Hematopoietic multipotent progenitor cell treated with erythropoietin and hydrocortisone succinate and interleukin-3 and kit ligand, for 8 days (in vitro differentiated cells): ENCODE data around the gene ZFPL1.

ENCODE experiments used
- DNase-seq: peaks from one replicate; pipeline ENCODE4 v3.0.0-alpha.2; 2015

The ZFPL1 gene

DNA sequence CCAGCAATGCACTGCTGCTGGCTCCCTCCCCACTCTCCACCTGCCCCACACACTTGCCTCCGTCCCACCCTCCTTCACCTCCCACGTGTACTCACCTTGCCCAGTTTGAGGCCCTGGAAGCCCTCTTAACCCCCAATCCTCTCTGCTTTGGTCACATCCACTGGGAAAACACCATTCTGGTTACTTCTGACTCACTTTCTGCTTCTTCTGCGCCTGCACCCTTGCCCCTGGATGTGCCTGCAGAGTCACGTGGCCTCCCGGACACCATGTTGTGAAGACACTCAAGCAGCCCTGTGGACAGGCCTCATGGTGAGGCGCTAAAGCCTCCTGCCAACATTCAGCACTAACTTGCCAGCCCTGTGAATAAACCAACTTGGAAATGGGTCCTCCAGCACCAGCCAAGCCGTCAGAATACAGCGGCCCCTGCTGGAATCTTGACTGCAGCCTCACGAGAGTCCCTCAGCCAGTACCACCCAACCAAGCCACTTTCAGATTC lies 23.1 kb upstream of the ZFPL1 start:
- peak; percentile 58 for DNase-seq

DNA sequence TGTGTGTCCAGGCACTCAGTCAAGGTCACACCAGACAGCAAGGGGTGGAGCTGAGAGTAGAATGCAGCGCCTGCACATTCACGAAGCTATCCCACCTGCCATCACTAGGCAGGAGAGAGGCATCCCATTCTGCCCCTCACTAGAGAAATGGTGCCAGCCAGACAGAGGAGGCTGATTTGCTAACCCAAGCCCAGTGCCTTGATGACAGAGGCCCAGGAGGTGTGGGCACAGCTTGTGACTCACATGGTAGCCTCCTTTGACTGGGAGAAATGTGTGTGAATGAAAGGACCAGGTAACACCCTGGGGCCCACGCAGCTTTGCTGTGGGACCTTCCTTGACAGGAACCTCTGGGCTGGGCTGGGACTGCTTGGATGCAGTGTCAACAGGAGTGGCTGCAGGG lies 20.5 kb upstream of the ZFPL1 start:
- no peak for DNase-seq

DNA sequence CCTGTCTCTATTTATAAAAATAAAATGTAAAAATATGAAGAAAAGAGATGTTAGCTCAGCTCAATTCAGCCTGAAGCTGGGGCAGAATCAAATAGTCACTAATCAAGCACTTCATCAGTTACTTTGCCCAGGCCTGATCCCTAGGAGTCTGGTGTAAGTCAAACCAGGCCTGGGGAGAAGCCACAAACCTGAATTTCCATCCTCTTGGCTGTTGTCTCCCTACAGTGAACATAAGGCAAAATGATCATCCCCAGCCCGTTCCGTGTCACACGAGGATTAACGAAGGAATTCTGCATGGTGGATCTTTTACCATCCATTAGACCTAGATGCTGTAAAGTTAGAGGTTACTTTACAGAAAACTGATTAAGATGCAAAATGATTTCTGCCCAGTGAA lies 19.2 kb upstream of the ZFPL1 start:
- DNase-seq: no peak

DNA sequence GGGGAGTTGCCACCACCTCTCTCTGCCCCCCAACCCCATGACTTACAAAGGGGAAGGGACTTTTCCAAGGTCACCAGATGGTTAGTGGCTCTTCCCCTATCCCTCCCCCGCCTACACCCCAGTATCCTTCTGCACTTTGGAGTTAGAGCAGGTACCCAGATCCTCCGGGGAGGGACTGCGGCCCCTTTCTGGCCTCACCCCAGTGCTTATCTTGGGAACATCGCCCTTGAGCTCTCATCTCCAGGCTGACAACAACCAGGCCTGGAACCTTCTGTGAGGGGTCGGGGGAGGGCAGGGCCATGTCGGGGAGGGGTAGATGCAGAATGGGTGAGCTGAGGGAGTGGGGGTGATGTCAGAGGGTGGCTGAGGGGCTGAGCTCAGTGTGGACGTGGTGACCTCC lies 18.2 kb upstream of the ZFPL1 start:
- no peak for DNase-seq

DNA sequence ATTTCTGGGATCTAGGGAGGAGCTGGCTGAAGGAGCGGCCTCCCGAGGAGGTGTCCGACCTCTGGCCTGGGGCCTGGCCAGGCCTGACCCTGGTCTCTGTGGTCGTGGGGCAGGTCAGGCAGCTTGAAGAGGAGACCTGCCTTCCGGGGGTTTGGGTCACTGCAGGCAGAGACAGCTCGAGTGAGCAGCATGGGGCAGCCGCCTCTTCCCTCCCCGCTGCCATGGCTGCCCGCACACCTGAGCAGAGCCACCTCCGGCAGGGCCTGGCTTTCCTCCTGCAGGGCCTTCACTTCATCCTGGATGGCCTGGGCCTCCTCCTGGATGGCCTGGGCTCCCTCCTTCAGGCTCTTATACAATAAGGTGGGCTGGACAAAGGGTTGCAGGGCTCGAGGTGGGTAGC lies 17.7 kb upstream of the ZFPL1 start:
- no peak for DNase-seq

DNA sequence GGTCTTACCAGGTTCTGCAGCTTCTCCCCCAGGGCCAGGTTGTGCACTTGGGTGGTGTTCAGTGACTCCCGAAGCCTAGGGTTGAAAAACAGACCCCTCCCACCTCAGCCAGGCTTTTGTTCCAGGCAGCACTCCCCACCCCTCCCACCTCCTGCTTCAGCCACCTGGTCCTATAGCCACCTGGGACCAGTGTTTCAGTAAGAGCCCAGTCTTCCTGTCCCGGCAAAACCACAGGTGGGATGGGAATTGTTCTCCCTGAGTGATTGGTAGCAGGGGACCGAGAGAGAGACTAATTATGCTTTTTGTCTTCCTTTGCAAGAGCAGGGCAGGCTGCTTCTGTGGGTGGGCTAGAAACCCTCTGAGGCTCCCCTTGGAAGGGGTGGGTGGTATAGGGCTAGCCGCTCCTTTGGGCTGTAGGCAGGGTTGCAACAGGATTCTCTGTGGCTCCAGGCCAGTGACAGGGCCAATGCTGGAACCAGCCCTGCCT lies 17.2 kb upstream of the ZFPL1 start:
- no peak for DNase-seq

DNA sequence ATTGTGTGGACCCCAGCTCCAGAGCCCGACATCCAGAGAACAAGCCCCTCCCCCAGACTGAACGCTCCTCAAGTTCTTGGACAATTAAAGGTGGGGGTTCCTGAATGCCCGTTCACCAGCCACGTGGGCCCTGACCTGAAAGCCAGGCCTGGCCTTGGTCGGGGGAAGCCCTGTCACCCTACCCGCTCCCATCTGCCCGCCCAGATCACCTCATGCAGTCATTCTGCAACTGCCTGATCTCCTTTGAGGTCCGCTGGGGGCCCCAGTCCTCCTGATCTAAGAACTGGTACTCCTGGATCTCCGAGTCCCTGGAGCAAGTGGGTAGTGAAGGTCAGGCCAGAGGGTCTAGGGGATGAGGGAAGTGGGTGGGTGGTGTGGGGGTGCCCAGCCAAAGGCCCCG lies 16.6 kb upstream of the ZFPL1 start:
- no peak for DNase-seq

DNA sequence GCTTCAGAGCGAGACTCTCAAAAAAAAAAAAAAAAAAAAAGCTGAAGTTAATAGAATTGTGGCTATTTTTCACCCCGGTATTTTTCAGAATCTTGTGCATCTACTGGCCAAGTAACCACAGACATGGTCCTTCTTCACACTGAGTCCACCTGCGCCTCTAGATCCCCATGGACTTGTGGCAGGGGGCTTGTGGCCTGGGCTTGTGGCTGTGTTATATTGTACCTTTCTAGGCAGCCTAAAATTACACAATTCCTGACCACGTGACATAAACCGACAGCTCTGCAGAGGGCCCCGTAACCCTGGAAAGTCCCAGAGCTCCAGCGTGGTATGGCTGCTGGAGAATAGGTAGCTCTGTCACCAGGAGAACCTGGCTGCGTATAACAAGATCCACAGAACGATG lies 14.8 kb upstream of the ZFPL1 start:
- no peak for DNase-seq

DNA sequence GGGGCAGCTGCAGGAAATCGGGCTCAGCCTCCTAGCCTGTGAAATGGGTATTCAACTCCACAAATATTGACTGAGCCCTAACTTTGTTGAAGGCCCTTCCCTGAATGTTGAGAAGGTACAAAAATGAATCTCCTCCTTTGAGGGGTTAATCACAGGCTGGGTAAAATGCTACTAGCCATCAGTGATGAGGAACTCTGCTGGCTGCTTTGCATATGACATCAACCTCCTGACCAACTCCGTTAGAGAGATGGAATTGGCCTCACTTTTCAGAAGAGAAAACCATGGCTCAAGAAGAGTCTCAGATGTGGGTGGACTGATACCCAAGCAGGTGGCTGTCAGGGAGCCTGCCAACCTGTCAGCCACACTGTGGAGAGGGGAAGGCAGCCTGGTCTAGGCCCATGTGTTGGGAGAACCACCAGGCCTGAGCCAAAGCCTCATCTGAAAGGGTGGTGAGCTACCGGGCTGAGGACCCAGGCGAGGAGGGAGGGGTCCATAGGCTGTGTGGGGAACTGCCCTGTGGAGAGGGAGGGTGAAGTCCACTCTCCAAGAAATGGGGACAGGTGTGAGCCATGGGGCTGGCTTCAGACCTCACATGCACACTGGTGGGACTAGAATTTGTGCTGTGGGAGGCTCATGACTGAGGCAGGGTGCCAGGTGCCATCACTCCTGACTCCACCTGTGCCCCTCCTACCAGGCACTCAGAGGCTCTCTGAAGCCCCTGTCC lies 12.0 kb upstream of the ZFPL1 start:
- no peak for DNase-seq

DNA sequence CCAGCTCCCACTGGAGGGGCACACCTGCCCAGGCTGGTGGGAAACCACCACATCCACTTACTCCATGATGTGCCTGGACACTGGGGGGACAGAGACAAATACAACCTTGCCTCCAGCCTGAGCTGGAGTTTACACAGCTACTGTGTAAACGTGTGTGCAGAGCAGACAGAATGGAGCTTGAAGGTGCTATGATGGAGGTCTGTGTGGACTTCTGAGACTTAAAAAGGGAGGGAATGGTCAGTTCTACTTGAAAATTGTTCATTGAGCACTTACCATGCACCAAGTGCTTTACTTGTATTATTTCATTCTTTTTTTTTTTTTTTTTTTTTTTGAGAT lies 11.4 kb upstream of the ZFPL1 start:
- DNase-seq: no peak

DNA sequence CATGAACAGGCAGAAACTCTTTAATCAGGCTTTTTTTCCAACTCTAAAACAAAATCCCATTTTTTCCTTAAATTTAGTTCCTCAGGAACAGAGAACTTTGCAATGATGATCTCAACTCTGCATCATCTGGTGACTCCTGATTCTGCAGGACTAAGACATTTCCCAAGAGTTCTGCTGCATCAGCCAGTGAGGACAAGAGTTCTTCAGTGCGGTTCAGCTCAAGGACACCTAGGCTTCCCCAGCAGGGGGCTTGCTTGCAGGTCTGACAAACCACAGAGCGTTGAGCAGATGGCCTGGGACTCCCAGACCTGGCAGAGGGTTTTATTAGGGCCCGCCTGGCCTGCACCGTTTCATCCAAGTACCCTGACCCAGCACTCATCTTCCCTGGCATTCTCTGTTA lies 6.6 kb upstream of the ZFPL1 start:
- no peak for DNase-seq

DNA sequence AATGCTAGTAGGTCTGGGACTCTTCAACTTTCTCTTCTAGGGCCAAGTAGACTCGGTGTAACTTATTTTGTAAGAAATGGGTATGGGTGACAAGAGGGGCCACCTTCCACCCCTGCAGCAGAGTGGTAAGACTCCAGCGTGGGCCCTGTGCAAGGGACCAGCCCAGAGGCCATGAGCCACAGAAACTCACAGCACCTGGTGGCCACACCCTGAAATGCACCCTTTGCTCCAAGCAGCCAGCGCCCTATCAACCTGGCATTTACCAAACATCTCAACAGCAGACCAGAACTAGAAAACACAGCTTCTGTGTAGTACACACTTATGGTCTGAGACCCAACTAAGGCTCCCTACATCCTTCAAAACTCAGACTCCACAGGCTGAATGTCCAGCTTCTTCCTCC lies 5.9 kb upstream of the ZFPL1 start:
- peak; percentile 60 for DNase-seq

DNA sequence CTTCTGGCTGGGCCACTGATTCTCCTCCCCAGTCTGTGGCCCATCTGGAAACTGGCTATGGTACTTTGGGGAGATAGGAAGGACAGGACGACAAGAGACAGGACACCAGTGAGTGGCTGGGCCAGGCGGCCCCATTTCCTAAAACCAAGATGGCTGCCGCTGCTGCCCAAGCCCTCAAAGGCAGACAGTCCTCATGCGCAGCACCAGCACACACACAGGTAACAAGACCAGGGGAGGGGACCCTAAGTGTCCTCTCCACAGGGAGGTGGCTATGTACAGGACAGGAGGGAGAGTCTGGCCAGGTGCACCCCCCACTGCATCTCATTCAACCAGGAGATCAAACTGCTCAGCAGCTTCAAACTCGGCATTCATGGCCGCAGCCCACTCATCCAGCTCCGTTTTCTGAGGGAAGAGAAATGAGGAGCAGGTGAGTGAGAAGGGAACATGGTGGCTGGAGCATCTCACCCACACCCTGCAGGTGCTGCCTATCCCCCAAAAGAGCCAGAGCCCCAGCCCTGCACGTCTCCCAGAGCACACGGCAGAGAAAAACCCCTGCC lies 5.2 kb upstream of the ZFPL1 start:
- no peak for DNase-seq

DNA sequence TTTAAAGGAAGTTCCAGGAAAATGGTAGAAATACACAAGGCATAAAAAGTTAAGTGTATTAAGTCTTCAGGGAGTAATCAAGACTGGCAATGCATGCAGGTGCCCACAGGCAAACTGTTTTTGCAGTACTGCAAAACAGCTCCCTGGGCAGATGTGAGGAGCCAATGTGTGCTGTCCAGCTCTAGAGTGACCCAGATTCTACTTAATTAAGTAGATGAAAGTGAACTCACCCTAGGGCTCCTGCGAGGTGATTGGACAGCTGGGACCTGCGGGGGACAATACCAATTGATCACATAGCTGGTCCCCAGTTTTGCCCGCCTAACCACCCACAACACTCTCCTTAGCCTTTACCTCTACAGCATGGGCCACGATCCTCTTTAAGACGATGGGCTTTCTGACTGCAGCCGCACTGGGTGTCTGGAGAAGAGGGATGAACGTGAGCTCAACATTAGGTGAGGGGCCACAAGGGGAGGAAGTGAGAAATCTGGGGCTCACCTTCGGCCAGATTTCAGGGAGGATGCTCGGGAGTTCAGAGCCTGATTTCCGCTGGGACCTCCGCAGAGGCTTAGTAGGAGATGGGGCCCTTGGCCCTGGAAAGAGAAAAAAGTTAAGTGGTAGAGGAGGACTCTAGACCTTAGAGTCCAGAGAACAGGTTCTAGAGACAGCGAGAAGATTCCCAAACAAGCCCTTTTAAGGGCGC lies 738 bp upstream of the ZFPL1 start:
- DNase-seq: peak; percentile 15

DNA sequence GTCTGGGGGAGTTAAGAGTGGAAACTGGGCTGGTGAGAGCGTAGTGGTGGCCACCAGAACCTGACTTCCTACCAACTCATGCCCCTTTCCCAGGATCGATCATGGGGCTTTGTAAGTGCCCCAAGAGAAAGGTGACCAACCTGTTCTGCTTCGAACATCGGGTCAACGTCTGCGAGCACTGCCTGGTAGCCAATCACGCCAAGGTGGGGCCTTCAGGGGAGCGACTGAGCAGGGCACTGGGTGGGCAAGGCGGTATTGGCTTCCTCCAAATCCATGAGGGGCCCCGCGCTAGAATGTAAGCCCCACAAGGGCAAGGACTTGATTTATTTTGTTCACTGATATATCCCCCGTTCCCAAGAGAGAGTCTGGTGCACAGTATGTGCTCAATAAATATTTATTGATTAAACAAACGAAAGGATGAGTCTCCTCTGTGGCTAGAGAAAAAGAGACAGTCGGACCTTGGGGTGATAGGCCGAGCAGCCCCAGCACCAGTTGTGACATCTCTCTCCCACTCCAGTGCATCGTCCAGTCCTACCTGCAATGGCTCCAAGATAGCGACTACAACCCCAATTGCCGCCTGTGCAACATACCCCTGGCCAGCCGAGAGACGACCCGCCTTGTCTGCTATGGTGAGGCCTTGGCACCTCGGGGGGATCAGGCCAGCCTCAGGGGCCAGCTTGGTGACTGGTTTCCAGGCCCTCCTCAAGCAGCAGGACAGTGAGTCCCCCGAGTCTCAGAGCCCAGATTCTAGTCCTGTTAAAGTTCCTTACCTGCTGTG lies 765 bp downstream of the ZFPL1 start:
- DNase-seq: no peak

DNA sequence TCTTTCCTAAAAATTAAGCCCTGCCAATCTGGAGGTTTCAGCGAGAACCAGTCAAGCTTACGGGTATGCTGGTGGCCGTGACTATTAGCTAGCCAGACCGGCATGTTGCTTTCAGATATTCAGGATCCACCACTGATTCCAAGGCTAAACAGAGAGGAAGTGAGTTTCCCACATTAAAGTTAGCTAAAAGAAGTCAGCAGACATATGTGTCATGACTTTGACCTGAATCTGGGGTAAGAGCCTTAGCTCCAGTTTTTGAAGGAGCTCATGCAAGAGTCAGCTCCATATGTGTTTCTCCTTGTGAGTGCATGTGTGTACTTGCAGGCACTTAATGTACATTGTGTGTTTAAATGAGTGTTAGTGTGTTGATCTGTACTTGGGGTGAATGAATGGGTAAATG lies 1.4 kb downstream of the ZFPL1 start:
- DNase-seq: no peak

DNA sequence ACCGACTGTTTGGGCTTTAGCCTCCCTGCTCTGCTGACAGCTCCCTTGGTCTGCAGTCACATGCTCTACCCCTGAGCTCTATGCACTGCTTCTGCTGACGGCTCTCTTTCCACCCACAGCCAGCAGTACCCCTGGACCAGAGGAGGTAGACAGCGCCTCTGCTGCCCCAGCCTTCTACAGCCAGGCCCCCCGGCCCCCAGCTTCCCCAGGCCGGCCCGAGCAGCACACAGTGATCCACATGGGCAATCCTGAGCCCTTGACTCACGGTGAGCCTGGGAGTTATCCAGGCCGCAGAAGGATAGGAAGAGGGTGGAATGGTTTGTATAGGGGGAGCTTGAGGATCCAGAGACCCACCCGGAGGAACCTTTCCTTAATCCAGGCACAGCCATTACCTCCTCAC lies 2.8 kb downstream of the ZFPL1 start:
- DNase-seq: no peak

DNA sequence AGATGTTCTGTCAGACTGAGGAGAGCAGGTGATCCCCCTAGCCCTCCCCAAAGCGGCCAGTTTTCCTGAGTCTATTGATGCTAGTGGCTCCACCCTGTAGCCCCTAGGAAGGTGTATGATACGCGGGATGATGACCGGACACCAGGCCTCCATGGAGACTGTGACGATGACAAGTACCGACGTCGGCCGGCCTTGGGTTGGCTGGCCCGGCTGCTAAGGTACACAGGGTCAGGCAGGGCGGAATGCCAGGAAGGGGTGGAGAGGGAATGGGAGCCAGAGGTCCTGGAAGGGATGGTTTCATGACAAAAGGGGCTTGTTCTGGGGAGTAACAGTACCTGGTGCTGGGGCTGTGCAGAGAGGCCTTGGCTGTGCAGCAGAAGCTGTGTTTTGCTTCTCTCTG lies 3.2 kb downstream of the ZFPL1 start:
- no peak for DNase-seq

DNA sequence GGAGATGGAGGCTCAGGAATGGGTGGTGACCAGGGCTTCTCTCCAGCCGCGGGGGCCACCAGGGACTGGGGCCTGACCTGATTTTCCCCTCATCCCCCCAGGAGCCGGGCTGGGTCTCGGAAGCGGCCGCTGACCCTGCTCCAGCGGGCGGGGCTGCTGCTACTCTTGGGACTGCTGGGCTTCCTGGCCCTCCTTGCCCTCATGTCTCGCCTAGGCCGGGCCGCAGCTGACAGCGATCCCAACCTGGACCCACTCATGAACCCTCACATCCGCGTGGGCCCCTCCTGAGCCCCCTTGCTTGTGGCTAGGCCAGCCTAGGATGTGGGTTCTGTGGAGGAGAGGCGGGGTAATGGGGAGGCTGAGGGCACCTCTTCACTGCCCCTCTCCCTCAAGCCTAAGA lies 3.8 kb downstream of the ZFPL1 start:
- no peak for DNase-seq

DNA sequence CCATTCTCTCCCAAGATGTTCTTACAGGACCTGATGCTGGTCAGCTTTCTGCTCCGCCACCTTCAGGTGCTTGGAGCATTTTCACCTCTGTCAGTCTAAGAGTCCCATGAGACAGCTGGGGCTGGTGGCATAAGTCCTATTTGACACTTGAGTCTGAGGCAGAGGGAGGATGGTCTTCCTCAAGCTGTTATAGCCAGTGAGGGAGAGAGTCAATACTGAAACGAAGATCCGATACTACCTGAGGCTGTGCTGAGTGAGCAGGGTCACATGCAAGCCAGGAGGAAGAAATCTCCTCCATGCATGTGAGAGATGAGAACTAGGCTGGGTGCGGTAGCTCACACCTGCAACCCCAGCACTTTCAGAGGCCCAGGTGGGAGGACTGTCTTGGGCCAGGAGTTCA lies 5.6 kb downstream of the ZFPL1 start:
- DNase-seq: no peak

DNA sequence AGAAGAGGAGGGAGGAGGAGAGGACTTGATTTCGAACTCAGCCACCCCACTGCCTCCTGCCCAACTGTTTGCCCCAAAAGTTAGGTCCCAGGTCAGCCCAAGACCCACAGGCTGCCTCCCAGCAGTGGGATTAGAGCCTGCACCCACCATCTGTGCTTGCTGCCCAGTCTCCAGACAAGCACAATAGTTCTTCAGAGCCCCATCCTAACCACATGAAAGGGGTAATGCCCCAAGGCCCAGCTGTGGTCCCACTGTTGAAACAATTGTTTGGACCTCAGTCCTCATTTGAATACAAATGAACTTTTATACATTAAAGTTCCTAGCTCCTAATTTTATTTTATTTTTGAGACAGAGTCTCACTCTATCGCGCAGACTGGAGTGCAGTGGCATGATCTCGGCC lies 6.6 kb downstream of the ZFPL1 start:
- no peak for DNase-seq

DNA sequence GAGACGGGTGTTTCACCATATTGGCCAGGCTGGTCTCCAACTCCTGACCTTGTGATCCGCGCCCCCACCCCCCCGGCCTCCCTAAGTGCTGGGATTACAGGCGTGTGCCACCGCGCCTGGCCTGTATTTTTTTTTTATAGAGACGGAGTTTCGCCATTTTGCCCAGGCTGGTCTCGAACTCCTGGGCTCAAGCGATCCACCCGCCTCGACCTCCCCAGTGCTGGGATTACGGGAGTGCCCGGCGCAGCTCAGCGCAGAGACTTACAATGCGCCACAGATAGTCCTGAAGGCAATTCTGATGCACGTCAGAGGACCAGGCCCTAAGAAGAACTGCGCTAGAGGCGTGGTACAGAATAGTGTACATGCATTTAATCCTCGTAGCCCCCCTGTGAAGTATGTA lies 11.4 kb downstream of the ZFPL1 start:
- no peak for DNase-seq

DNA sequence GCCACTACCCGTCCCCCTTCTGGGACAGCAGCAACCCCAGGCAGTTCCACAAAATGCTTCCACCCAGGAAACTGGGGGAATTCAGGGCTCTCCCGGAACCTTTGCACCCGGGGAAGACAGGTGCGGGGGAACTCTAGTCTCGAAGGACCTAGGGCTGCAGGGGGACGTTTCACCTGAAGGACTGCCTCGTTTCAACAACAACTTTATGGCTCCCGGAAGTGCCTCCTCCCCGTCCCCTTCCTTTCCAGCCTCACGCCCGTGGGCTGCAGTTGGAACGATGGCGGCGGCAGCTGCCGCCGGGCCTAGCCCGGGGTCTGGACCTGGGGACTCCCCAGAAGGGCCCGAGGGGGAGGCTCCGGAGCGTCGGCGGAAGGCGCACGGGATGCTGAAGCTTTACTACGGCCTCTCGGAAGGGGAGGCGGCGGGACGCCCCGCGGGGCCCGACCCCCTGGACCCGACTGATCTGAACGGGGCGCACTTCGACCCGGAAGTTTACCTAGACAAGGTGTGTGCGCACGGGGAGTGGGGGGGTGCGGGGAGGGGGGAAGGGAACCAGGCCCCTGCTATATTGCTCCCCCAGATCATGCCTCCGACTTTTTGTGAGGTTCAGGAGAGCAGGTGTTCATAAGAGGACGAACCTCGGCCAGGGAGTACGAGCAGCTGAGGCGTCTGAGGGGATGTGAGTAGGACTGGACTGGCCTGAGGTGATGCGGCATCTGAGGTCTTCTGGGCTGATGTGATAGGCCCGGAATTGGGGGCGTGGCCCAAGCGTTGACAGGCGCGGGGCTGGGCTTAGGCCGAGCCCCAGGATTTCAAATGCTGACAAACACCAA lies 12.2 kb downstream of the ZFPL1 start, which contains the start of gene VPS51:
Gene VPS51, plus strand, starts transcription at position 241 of the 833 bp plus-strand sequence. Its CDS starts 37 bp downstream, at position 278.
- DNase-seq: peak; percentile 94
